Activated naive CD4-positive, alpha-beta T cell treated with anti-CD3 and anti-CD28 coated beads for 36 hours (primary cell): ENCODE results near the gene SLC9C1. TPM values are rescaled to one million over a fixed set of nuclear protein-coding genes. Genes with fewer than 3 reads are reported as not detected.
A peak's percentile ranks its signal among the peaks of the same experiment; 100 is the strongest.

Experiments
- CTCF ChIA-PET: fragments of 350-600 bp; sonication (Branson Sonifier 250); formaldehyde crosslinking; loops from one replicate; lab custom pipeline; 2021; ENCODE audit warnings: antibody characterized with exemption; lab: Charles Lee
- DNase-seq: peaks from one replicate; pipeline ENCODE4 v3.0.0-alpha.2; 2020
- H3K27ac Mint-ChIP-seq: one replicate; pipeline ENCODE4 v1.8.0; 2021; ENCODE audit warnings: mild to moderate bottlenecking, mixed read lengths
- H3K27me3 Mint-ChIP-seq: one replicate; pipeline ENCODE4 v1.8.0; 2021; ENCODE audit warnings: low read depth, mixed read lengths
- H3K36me3 Mint-ChIP-seq: one replicate; pipeline ENCODE4 v1.8.0; 2021; ENCODE audit warnings: low read depth, mixed read lengths
- H3K4me1 Mint-ChIP-seq: one replicate; pipeline ENCODE4 v1.8.0; 2021; ENCODE audit warnings: low read depth, mixed read lengths
- H3K4me3 Mint-ChIP-seq: one replicate; pipeline ENCODE4 v1.8.0; 2021; ENCODE audit warnings: mild to moderate bottlenecking, moderate library complexity, mixed read lengths
- H3K9me3 Mint-ChIP-seq: one replicate; pipeline ENCODE4 v1.8.0; 2021; ENCODE audit warnings: mixed read lengths
- intact Hi-C: fragments of 100-400 bp; cut with micrococcal nuclease; formaldehyde crosslinking; loops from one replicate; pipeline ENCODE4 v1.15.1; 2023
- total RNA-seq, 2 experiments: library from RNA; stranded (reverse); gene quantifications; one replicate each; pipeline ENCODE4 v1.2.3, GENCODE V29; 2021

Gene SLC9C1
- total RNA-seq, 2 experiments from 2014 or later: not detected

- Mint-ChIP-seq H3K27ac (no peak overlapping the region), H3K9me3 (no peaks in the 10 kb centered on the region), H3K4me3 (no peak overlapping the region), H3K27me3 (no peaks in the 10 kb centered on the region), H3K4me1 (peaks cover 41% of the 10 kb centered on the region), H3K36me3 (peaks cover 1% of the 10 kb centered on the region)
- CTCF ChIA-PET: interaction anchor here (1.1 kb wide), 2 partner anchors 10 to 21 kb away, joined by 4 to 5 read pairs; no protein-coding TSS in a partner anchor
- no peak for DNase-seq
- intact Hi-C loops: no loop called here
Observed at GRCh38 chr3:112115806-112116383, 178.1 kb downstream of the SLC9C1 start.

- peaks cover 37% of the 10 kb centered on the region for H3K4me1 Mint-ChIP-seq
- DNase-seq: peak; percentile 42
- CTCF ChIA-PET: interaction anchor here (1.1 kb wide), 2 partner anchors 10 to 22 kb away, joined by 4 to 5 read pairs; no protein-coding TSS in a partner anchor
Observed at GRCh38 chr3:112115161-112115739, 178.8 kb downstream of the SLC9C1 start.

GRCh38 chr3:112114576-112115160, 179.3 kb downstream of the SLC9C1 start:
- no peaks in the 10 kb centered on the region for H3K27me3 Mint-ChIP-seq
- no peak overlapping the region for H3K27ac Mint-ChIP-seq
- no peak overlapping the region for H3K4me3 Mint-ChIP-seq
- H3K36me3 Mint-ChIP-seq: no peaks in the 10 kb centered on the region
- no peaks in the 10 kb centered on the region for H3K9me3 Mint-ChIP-seq
- CTCF ChIA-PET: interaction anchor here (0.6 to 1.2 kb wide), 5 partner anchors 11 to 218 kb away, joined by 3 to 5 read pairs (median 3); partner anchors contain the start of gene CD200
- intact Hi-C loops: no loop called here
- DNase-seq: no peak
- H3K4me1 Mint-ChIP-seq: peaks cover 31% of the 10 kb centered on the region

More at GRCh38 chr3:112115161-112115739, 178.8 kb downstream of the SLC9C1 start:
- Mint-ChIP-seq H3K4me3 (no peak overlapping the region), H3K27ac (no peak overlapping the region), H3K9me3 (no peaks in the 10 kb centered on the region), H3K27me3 (no peaks in the 10 kb centered on the region), H3K36me3 (peaks cover 1% of the 10 kb centered on the region)
- intact Hi-C loops: no loop called here

- peaks cover 3% of the 10 kb centered on the region for H3K27me3 Mint-ChIP-seq
- H3K4me3 Mint-ChIP-seq: no peak overlapping the region
- H3K4me1 Mint-ChIP-seq: peaks cover 17% of the 10 kb centered on the region
- intact Hi-C loops: loop anchor here (1.0 to 2.0 kb wide), 9 partner anchors 15 to 419 kb away; partner anchors contain the start of gene GCSAM
- no peak overlapping the region for H3K27ac Mint-ChIP-seq
- CTCF ChIA-PET: interaction anchor here (0.6 to 4.0 kb wide), 44 partner anchors 8 to 470 kb away, joined by 3 to 46 read pairs (median 4); partner anchors contain the start of genes C3orf52, CD200, GCSAM and SLC9C1
- no peaks in the 10 kb centered on the region for H3K36me3 Mint-ChIP-seq
- no peaks in the 10 kb centered on the region for H3K9me3 Mint-ChIP-seq
- DNase-seq: peak; percentile 79
Observed at GRCh38 chr3:112111785-112112402, 182.1 kb downstream of the SLC9C1 start.

- peaks cover 3% of the 10 kb centered on the region for H3K27me3 Mint-ChIP-seq
- no peak for DNase-seq
- no peak overlapping the region for H3K4me3 Mint-ChIP-seq
- CTCF ChIA-PET: interaction anchor here (1.0 to 4.0 kb wide), 4 partner anchors 27 to 411 kb away, joined by 3 to 46 read pairs (median 6); partner anchors contain the start of gene SLC9C1
- intact Hi-C loops: no loop called here
- no peaks in the 10 kb centered on the region for H3K9me3 Mint-ChIP-seq
- H3K27ac Mint-ChIP-seq: no peak overlapping the region
- H3K36me3 Mint-ChIP-seq: no peaks in the 10 kb centered on the region
- H3K4me1 Mint-ChIP-seq: peaks cover 7% of the 10 kb centered on the region
Observed at GRCh38 chr3:112109322-112109721, 184.7 kb downstream of the SLC9C1 start.

GRCh38 chr3:112104774-112105173, 189.2 kb downstream of the SLC9C1 start:
- CTCF ChIA-PET: interaction anchor here (1.4 kb wide), 1 partner anchor 33 kb away, joined by 3 read pairs; no protein-coding TSS in a partner anchor
- intact Hi-C loops: no loop called here
- Mint-ChIP-seq H3K36me3 (no peaks in the 10 kb centered on the region), H3K27ac (no peak overlapping the region), H3K4me3 (no peak overlapping the region), H3K4me1 (no peaks in the 10 kb centered on the region), H3K9me3 (no peaks in the 10 kb centered on the region), H3K27me3 (peaks cover 3% of the 10 kb centered on the region)
- no peak for DNase-seq

- CTCF ChIA-PET: no interaction called here
- intact Hi-C loops: no loop called here
- no peak for DNase-seq
- Mint-ChIP-seq H3K36me3 (no peaks in the 10 kb centered on the region), H3K4me3 (no peak overlapping the region), H3K9me3 (no peaks in the 10 kb centered on the region), H3K27ac (no peak overlapping the region), H3K27me3 (no peaks in the 10 kb centered on the region), H3K4me1 (peaks cover 13% of the 10 kb centered on the region)
Observed at GRCh38 chr3:112101916-112102315, 192.1 kb downstream of the SLC9C1 start.

GRCh38 chr3:112097378-112097777, 196.6 kb downstream of the SLC9C1 start:
- Mint-ChIP-seq H3K4me3 (no peak overlapping the region), H3K27me3 (no peaks in the 10 kb centered on the region), H3K4me1 (peaks cover 23% of the 10 kb centered on the region), H3K9me3 (no peaks in the 10 kb centered on the region), H3K36me3 (no peaks in the 10 kb centered on the region), H3K27ac (no peak overlapping the region)
- peak; percentile 71 for DNase-seq
- CTCF ChIA-PET: interaction anchor here (1.1 kb wide), 1 partner anchor 14 kb away, joined by 6 read pairs; no protein-coding TSS in a partner anchor
- intact Hi-C loops: loop anchor here (1.0 to 2.0 kb wide), 2 partner anchors 25 to 35 kb away; partner anchors contain the start of gene GCSAM

GRCh38 chr3:112096176-112096575, 197.8 kb downstream of the SLC9C1 start:
- CTCF ChIA-PET: no interaction called here
- no peaks in the 10 kb centered on the region for H3K9me3 Mint-ChIP-seq
- no peaks in the 10 kb centered on the region for H3K36me3 Mint-ChIP-seq
- intact Hi-C loops: loop anchor here (2.0 kb wide), 1 partner anchor 37 kb away; the partner anchor contains the start of gene GCSAM
- peaks cover 25% of the 10 kb centered on the region for H3K4me1 Mint-ChIP-seq
- H3K4me3 Mint-ChIP-seq: no peak overlapping the region
- H3K27me3 Mint-ChIP-seq: no peaks in the 10 kb centered on the region
- H3K27ac Mint-ChIP-seq: no peak overlapping the region
- no peak for DNase-seq

- CTCF ChIA-PET: no interaction called here
- H3K9me3 Mint-ChIP-seq: no peaks in the 10 kb centered on the region
- no peak overlapping the region for H3K4me3 Mint-ChIP-seq
- no peak for DNase-seq
- H3K27ac Mint-ChIP-seq: no peak overlapping the region
- intact Hi-C loops: loop anchor here (2.0 kb wide), 1 partner anchor 37 kb away; the partner anchor contains the start of gene GCSAM
- H3K4me1 Mint-ChIP-seq: peaks cover 25% of the 10 kb centered on the region
- no peaks in the 10 kb centered on the region for H3K27me3 Mint-ChIP-seq
- H3K36me3 Mint-ChIP-seq: no peaks in the 10 kb centered on the region
Observed at GRCh38 chr3:112095731-112096130, 198.3 kb downstream of the SLC9C1 start.

- Mint-ChIP-seq H3K4me1 (peaks cover 23% of the 10 kb centered on the region), H3K27ac (no peak overlapping the region), H3K4me3 (no peak overlapping the region), H3K9me3 (no peaks in the 10 kb centered on the region), H3K36me3 (no peaks in the 10 kb centered on the region), H3K27me3 (peaks cover 1% of the 10 kb centered on the region)
- intact Hi-C loops: no loop called here
- DNase-seq: no peak
- CTCF ChIA-PET: no interaction called here
Observed at GRCh38 chr3:112093180-112093522, 200.9 kb downstream of the SLC9C1 start.
